Esophagus (tissue), 2 donors: Measurements from ENCODE around the gene FBXO15. TPM values are rescaled to one million over a fixed set of nuclear protein-coding genes. Genes with fewer than 3 reads are reported as not detected.

Source experiments
- H3K27ac ChIP-seq, 2 donors: one replicate each; pipeline ENCODE4 v1.5.1; 2013; ENCODE audit warnings: low read depth in 2 of 2, mild to moderate bottlenecking in 2 of 2, inconsistent platforms in 1 of 2, low read length in 1 of 2, moderate library complexity in 1 of 2
- H3K27me3 ChIP-seq, 2 donors: one replicate each; pipeline ENCODE4 v1.6.1; 2013; ENCODE audit warnings: low read length in 2 of 2, control low read depth in 1 of 2, mild to moderate bottlenecking in 1 of 2; ENCODE audit not compliant: insufficient read depth in 2 of 2, control insufficient read depth in 1 of 2
- H3K36me3 ChIP-seq, 2 donors: one replicate each; pipeline ENCODE4 v1.6.1; 2013; ENCODE audit warnings: low read length in 1 of 2; ENCODE audit not compliant: control insufficient read depth in 2 of 2, insufficient read depth in 2 of 2
- H3K4me1 ChIP-seq, 2 donors: one replicate each; pipeline ENCODE4 v1.6.1; 2013; ENCODE audit warnings: low read length in 1 of 2; ENCODE audit not compliant: control insufficient read depth in 2 of 2, insufficient read depth in 2 of 2
- H3K4me3 ChIP-seq, 2 donors: one replicate each; pipeline ENCODE4 v1.5.1; 2013; ENCODE audit warnings: low read length in 2 of 2, mild to moderate bottlenecking in 2 of 2, low read depth in 1 of 2, moderate library complexity in 1 of 2
- H3K9me3 ChIP-seq, 2 donors: one replicate each; pipeline ENCODE4 v1.6.1; 2013; ENCODE audit warnings: mild to moderate bottlenecking in 2 of 2, low read depth in 1 of 2, low read length in 1 of 2, moderate library complexity in 1 of 2; ENCODE audit not compliant: control insufficient read depth in 2 of 2, insufficient read depth in 1 of 2
- WGBS, 2 donors: extraction: QIAGEN DNeasy Blood & Tissue Kit; methylation state at CpG; one replicate each; pipeline ENCODE4 v1.1.7; 2013; 5-methylcytosine and 5-hydroxymethylcytosine counted together
- polyA plus RNA-seq, 2 donors: library from polyadenylated mRNA; stranded (reverse); fragments of 200-250 nt; gene quantifications; one replicate each; pipeline ENCODE4 v1.2.3, GENCODE V29; 2013
- donor health status: healthy with polysubstance abuse.
- donor health status: Bipolar disorder and iron deficiency.

The FBXO15 gene
- polyA plus RNA-seq, 2 donors, result 0.16 to 0.41 TPM

DNA sequence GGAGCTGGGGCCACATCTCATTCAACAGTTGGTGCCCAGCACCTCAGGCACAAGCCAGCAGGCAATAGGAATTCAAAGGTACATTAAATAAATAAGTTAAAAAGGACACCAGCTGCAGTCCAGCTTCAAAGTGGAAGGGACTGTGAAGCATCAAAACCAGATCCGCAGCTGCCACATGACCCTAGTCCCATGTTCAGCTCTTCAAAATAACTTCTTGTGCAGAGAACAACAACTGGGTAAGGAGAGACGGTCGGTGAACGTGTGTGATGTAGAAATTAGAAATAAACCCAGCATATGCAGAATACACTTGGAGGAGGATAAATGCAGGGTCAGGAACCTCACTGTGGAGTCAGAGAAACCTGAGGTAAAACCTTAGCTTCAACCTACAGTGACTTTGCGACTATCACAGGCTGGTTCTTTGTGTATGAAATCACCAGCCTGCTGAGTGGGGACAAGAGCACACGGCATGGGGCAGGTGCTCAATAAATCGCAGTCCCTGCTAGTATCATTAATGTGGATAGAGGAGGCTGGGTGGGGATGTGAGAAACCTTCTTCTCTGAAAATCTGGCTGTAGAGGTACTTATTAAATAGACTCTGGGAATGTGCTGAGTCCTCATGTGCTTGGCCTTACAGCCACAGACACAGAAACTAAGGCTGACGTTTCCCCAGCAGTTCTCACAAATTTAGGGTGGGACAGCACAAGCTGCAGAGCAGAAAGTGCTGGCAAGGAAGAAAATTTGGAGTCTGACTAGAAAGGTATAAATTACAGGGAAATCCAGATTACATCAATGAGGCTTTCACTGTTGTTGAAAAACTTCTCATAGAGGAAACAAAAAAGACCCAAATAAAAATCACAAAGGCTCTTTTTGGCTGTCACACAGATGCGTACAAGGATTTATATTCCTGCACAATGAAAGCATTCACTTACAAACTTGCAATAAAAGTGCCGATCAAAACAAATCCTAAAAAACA, 20.7 kb downstream of the FBXO15 start:
- Histone ChIP-seq H3K9me3 (no peaks in the 10 kb centered on the region), H3K27ac (no peak overlapping the region), H3K36me3 (no peaks in the 10 kb centered on the region), H3K4me1 (no peaks in the 10 kb centered on the region), H3K27me3 (no peaks in the 10 kb centered on the region), H3K4me3 (no peak overlapping the region)
- WGBS, 2 donors, result 70% methylated on average over 10 of the region's 10 CpGs

DNA sequence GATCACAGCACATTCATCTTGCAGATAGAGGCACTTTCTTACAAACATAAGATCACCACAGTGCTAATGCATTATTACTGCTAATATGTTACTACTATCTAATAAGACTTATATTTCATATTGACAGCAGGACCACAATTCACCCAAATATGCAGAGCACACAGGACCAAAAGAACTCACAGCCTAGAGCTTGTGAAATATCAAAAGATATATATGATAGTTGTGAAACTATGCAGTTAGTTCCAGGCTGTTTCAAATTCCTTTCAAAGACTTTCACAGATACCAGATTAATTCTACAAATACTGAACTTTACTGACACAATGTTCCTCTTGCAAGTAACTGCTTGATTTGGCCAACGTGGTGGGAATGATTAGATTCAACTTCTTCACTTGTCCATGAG, 23.0 kb downstream of the FBXO15 start:
- WGBS, 2 donors, result 54 to 66% methylated on average over 1 of the region's 1 CpG
- H3K27ac ChIP-seq, result no peak overlapping the region
- H3K4me3 ChIP-seq, result no peak overlapping the region
- no peaks in the 10 kb centered on the region for H3K27me3 ChIP-seq
- no peaks in the 10 kb centered on the region for H3K9me3 ChIP-seq
- H3K36me3 ChIP-seq, result no peaks in the 10 kb centered on the region
- no peaks in the 10 kb centered on the region for H3K4me1 ChIP-seq

DNA sequence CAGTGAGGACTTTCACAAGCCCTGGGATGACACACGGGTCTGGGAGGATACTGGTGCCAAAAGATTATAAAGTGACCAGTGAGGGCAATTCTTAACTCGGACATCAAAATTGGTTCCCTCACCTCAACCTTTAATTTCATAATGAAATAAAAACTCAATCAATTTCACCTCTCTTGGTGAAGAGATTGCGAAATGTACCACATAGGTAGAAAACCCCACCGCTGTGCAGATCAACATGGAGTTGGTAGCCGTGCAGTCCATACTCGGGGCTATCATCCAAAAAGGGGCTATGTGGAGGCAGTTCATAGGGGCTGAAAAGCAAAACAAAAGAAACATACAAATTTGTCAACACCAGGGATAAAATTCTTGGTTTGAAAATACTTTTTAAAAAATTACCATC, 24.4 kb downstream of the FBXO15 start:
- WGBS, 2 donors, result 89 to 90% methylated on average over 6 of the region's 6 CpGs
- Histone ChIP-seq H3K4me3 (no peak overlapping the region), H3K36me3 (no peaks in the 10 kb centered on the region), H3K27ac (no peak overlapping the region), H3K9me3 (no peaks in the 10 kb centered on the region), H3K4me1 (no peaks in the 10 kb centered on the region), H3K27me3 (no peaks in the 10 kb centered on the region)

DNA sequence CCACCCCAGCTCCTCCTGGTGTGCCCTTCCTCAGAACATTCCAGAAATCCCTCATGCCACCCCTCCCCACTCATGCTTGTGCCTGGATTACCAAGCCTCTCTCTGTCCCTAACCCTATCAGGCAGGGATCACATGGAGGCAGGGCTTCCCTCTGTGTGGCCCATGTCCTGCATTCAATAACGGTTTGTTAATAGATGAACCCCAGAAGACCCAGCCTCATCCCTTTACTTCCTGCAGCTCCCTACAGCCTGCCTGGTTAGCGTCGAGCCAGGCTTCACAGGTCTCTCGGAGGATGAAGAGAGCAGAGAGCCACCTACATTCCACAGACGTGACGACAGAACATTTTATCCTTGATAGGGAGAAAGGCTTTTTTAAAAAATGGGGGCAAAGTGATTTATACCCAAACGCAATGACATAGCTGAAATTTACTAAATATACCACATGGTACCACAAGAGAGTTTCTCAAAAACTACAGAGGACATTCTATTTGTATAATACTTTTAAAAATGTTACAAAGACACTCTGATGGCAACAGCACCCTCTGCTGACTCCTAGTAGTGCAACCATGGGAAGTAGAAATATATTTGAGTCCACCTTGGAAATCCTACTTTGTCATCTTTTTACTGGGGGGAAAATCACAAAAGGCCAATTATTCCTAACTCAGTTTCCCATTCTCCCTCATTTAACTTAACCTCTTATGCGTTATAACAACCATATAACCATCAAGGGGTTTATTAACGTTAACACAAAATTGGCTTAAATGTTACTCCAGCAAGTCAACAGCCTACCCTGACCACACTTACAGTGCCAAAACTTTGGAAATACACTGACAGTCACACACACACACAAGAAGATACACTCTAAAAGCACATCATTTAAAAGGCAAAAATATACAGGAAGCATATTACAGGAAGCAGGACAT, 30.7 kb downstream of the FBXO15 start:
- no peaks in the 10 kb centered on the region for H3K9me3 ChIP-seq
- H3K27me3 ChIP-seq, result no peaks in the 10 kb centered on the region
- H3K36me3 ChIP-seq, result no peaks in the 10 kb centered on the region
- no peak overlapping the region for H3K4me3 ChIP-seq
- WGBS, 2 donors, result 35 to 43% methylated on average over 9 of the region's 9 CpGs
- no peaks in the 10 kb centered on the region for H3K4me1 ChIP-seq
- H3K27ac ChIP-seq, result no peak overlapping the region

DNA sequence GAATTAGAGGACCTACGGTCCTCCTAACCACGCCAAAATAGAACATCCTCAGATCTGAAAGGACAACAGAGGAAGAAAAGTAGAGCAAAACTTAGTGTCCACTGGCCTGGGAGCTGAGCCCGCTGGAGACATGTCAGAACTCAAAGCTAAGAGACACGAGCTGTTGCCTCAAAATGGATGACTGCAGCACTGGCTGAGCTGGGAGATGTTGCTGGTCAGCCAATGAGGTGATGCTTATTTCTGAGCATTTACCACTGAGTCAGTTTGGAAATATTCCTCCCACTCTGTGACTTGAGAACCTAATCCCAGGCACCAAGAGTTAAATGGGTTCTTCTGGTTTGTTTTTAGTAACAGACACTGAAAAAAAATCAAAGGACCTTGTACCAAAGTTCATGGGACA, 32.6 kb downstream of the FBXO15 start:
- no peaks in the 10 kb centered on the region for H3K36me3 ChIP-seq
- H3K4me1 ChIP-seq, result no peaks in the 10 kb centered on the region
- H3K4me3 ChIP-seq, result no peak overlapping the region
- no peaks in the 10 kb centered on the region for H3K9me3 ChIP-seq
- no peak overlapping the region for H3K27ac ChIP-seq
- 75 to 76% methylated on average over 4 of the region's 4 CpGs for WGBS, 2 donors
- no peaks in the 10 kb centered on the region for H3K27me3 ChIP-seq

DNA sequence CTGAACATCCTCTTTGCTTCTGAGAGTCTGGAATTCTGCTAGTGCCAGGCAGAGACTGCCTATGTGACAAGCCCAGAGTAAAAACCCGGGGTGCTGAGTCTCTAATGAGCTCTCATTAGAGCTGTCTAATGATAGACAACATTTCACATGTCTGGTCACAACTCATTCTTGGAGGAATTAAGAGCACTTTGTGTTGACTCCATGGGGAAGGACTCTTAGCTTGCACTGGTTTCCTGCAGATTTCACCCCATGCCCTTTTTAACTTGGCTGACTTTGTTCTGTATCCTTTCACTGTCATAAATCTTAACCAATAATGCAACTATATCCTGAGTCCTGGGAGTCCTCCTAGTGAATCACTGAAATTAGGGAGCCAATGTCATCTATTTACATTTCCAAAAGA, 33.5 kb downstream of the FBXO15 start:
- WGBS, 2 donors, result 61 to 64% methylated on average over 1 of the region's 1 CpG
- Histone ChIP-seq H3K4me3 (no peak overlapping the region), H3K27me3 (no peaks in the 10 kb centered on the region)

DNA sequence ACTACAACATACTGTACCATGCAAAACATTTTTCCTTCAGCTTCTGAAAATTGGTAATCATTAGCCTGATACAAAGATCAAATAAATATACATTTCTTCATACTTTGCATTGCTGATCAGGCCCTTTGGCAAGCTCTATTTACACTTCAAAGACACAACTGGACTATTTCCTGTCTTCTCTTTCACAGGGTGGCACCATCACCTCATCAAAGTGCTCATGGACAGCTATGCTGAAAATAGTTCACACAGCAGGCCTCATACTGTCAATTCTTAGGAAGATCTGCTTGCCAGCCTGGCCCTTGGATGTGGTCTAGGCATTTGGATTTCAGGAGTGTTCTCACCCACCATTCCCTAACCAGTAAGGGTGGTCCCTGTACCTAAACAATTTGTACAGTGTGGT, 33.9 kb downstream of the FBXO15 start:
- Histone ChIP-seq H3K4me1 (no peaks in the 10 kb centered on the region), H3K4me3 (no peak overlapping the region), H3K27ac (no peak overlapping the region), H3K27me3 (no peaks in the 10 kb centered on the region), H3K36me3 (no peaks in the 10 kb centered on the region), H3K9me3 (no peaks in the 10 kb centered on the region)

More for the DNA sequence above, 33.5 kb downstream of the FBXO15 start:
- no peaks in the 10 kb centered on the region for H3K36me3 ChIP-seq
- H3K4me1 ChIP-seq, result no peaks in the 10 kb centered on the region
- H3K27ac ChIP-seq, result no peak overlapping the region
- H3K9me3 ChIP-seq, result no peaks in the 10 kb centered on the region

DNA sequence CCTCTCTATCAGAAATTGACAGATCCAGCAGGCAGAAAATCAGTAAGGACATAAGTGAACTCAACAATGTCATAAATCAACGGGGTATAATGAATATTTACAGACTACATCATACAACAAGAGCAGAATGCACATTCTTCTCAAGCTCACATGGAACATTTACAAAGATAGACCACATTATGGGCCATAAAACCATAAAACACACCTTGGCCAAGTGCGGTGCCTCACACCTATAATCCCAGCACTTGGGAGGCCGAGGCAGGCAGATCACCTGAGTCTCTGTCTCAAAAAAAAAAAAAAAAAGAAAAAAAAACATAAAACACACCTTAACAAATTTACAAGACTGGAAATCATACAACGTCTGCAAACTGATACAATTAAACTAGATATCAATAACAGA, 36.7 kb downstream of the FBXO15 start:
- Histone ChIP-seq H3K9me3 (no peaks in the 10 kb centered on the region), H3K4me3 (no peak overlapping the region), H3K4me1 (no peaks in the 10 kb centered on the region), H3K27me3 (no peaks in the 10 kb centered on the region), H3K27ac (no peak overlapping the region), H3K36me3 (no peaks in the 10 kb centered on the region)
- 83 to 91% methylated on average over 4 of the region's 4 CpGs for WGBS, 2 donors

DNA sequence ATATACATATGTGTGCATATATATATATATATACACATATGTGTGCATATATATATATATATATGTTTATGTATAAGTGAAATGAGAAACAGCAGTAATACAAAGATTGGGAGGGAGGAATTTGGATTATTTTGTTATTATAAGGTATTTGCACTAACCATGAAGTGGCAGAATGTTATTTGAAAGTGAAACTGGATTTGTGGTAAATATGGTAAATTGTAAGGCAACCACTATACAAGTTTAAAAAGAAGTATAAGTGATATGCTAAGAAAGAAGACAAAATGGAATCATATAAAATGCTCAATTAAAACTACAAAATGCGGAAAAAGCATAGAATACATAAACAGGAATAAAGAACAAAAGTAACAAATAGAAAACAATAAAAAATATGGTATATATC, 37.5 kb downstream of the FBXO15 start:
- whole genome bisulfite sequencing, 2 donors, result 96 to 98% methylated on average over 1 of the region's 1 CpG
- Histone ChIP-seq H3K9me3 (no peaks in the 10 kb centered on the region), H3K4me3 (no peak overlapping the region), H3K4me1 (no peaks in the 10 kb centered on the region), H3K36me3 (no peaks in the 10 kb centered on the region), H3K27ac (no peak overlapping the region), H3K27me3 (no peaks in the 10 kb centered on the region)
